NCI-H1105 (cell line): ENCODE results near the gene ACVR2B.

Experiments used
- DNase-seq: peaks from one replicate; lab custom pipeline; 2025; lab: John Stamatoyannopoulos, UW

Gene ACVR2B

DNA sequence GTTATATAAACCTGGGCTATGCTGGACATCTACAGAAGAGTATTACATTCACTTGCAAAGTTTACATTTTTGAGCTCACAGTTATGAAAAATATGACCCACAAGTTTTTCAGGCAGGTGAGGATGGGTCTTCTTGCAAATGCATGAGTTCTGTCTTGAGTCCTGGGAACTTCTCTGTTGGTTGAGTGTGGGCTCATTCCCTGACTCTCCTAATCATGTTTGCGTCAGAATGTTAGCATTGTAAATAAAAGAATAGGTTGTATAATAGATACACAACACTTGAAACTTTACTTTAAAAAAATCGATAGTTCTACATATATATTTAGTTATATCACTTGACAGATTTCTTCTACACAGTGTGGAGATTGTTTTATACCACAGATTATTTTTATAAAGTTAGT is 35.3 kb downstream of the ACVR2B start:
- no peak for DNase-seq

DNA sequence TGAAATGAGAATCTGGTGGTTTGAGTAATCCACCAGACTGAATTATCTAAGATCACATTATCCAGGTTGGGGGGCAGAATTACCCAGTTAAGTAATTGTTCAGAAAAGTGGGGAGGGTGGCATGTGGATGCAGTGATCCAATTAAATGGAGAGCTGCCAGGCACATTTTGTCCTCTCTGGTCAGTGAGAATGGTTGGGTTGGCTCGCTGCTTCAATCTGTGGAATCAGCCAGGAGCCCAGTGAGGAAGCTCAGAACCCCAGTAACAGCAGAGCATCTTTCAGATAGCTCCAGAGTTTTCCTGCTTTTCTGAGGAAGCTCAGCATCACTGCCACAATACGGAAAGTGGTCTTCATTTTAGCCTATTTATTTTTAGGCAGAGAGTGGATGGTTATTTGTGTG is 36.1 kb downstream of the ACVR2B start:
- no peak for DNase-seq

DNA sequence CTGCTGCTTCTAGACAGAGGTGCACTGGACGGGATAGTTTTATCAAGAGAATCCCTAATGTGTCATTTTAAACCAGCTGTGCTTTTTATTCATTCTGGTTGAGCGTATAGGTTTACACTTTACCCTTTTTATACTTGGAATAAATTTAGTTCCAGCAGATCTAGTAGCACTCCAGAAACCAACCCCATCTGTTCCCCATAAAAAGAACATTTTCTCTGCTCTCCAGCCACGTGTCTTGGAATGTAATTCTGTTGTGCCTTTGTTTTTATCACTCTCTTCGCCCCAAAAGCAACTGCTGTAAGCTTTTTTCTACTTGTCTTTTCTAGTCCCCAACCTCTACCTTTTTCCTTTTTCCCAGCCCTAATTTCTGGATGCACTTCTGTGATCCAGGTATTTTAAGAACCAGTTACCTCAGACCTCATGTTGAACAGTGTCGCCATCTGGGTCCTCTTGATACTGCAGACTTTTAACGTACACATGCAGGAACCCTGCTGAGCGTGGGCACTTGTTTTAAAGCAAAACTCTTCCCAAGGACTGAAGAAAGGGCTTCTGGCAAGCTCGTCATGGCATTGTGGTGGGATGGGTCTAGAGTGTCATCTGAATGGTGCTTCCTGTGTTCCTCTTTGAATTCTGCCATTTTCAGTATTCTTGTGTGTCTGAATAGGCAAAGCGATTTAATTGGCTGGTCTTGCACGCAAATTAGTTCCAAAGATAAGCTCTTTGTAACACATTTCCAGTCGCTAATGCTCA is 36.8 kb downstream of the ACVR2B start:
- DNase-seq = no peak

DNA sequence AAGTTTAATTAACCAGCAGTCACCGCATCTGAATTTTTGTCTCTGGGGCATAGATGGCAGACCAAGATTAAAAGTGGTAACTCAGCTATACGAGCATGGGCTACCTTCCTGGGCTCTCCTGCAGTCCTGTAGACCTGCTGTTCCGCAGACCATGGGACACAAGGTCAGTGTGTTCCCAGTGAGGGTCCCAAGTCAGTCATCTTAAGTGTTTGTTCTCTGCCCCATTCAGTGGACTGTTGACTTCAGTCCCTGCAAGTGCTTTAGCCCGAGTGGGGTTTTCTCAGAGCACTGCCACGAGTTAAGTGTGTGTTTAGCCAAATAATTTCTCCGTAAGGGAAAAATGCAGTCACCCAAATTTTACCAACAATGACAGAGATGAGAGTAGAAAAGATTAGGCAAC is 37.5 kb downstream of the ACVR2B start:
- DNase-seq = no peak

DNA sequence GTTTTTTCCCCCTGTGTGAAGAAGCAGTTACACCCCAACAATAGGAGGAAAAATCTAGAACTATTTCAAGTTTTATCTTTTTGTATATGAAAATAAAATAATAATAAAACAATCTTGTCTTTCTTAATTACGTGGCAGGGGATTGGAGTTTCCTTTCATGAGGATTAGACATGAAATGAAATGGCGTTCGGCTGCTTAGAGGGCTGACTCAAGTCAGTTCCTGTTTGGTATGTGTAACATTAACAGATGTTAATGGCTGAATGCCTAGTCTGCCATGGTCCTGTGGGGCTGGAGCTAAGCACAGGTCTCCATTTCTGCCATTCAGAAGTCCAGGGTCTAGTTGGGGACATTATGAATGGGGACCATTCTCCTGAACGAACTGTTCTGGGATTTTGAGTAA is 39.3 kb downstream of the ACVR2B start:
- no peak for DNase-seq

DNA sequence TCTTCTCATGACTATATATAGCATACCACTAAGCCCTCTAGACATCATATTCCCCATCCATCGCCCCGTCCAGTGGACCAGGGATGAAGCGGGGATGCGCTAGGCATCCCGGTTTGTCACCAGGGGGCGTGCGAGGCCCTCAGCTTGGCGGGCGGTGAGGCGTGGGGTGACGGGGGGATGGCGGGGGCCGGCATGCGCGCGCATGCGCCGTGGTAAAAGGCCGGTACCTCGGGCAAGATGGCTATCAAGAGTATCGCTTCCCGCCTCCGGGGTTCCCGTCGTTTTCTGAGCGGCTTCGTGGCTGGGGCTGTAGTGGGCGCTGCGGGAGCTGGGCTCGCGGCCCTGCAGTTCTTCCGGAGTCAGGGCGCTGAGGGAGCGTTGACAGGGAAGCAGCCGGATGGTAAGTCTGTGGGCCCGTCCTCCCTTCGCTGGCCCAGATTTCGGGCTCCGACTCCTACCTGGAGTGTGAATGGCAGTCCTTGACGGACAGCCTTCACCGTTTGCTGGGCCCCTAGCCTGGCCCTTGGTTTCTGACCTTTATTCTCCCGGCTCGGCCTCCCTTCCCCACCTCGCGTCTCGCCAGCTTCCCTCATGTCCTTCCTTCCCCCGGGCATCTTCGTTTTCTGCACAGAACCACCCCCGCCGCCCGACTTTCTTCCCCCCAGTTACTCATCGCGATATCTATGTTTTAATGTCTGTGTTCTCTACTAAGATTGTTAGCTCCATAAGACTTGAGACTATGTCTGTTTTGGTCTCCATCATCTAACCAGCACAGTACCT is 42.6 kb downstream of the ACVR2B start, which contains the start of gene EXOG:
Gene EXOG, plus strand, starts transcription at position 210 of the 780 bp plus-strand sequence. Its CDS starts 28 bp downstream, at position 238.
- peak; percentile 74 for DNase-seq

DNA sequence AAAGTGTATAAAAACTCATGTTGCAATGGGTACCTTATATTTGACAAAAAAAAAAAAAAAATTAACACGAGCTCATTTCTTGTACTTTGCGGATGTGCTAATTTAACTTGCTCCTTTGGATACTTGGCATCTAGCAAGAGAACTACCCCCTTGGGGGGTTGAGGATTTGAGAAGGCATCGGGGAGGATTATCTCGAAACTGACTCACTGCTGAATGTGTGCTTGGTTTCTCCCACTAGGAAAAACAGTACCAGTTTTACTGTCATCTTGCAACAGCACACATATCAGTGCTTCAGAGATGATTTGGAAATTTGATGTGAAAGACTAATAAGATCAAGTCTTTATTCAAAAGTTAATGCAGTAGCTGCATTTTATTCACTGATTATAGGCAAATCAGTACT is 43.3 kb downstream of the ACVR2B start:
- no peak for DNase-seq

DNA sequence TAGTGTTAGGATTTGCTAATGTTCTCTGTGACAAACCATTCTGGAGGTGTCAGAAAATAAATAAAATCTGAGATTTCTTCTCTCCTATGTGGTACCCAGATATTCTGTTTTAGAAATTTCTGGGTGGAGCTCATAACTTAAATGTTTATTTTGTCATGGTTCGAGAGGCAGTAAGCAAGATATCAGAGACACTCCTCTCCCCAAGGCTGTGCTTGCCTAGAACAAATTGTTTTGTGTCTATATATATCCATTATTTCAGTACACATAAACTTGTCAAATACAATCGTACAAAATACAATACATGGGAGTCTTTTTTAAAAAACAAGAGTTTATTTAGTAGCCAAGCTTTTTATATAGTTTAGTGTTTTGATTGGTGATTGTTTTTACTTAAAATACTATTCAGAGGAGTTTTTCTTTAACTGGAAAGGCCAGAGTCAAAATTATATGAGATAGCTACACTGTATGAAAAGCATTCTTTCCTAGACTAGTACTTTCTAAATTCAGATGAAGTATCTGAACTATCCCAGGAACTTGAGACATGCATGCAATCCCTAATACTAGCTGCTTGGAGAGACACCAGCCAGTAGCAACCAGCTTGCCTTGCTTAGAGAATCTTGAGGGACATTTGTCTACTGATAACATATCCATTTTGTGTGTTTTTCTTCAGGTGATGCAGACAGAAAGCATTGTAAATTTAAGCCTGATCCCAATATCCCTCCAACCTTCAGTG is 47.2 kb downstream of the ACVR2B start:
- no peak for DNase-seq

DNA sequence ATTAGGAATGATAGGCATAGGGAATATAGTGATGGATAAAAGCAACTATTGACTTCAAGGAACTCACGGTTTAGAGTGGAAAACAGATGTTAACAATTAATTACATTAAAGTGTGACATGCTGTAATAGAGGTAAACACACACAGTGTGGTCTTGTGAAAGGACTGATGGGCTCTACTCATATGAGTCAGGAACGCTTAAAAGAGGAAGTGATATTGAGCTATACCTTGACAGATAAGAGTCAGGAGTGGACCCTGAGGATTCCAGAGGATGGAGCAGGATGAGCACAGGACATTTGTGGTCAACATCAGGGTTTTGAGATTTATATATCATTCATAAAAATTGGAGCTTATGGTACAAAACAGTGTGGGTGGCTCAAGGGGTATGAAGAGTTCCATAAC is 53.4 kb downstream of the ACVR2B start:
- DNase-seq = no peak

DNA sequence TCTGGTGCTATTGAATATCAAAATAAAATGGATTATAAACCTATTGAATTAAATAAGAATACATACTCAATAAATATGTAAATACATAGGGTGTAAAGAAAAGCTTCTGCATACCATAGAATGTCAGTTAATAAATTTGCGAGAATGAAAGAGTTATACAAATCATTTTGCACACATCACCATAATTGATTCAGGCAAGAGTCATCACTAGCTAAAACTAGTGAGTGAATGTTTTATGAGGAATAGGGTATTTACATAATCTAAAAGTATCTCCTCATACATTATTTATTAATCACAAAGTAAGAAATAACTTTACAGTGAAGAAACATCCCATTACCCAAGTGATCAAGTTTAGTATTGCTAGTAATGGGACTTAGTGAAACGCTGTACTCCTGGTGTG is 56.0 kb downstream of the ACVR2B start:
- no peak for DNase-seq

DNA sequence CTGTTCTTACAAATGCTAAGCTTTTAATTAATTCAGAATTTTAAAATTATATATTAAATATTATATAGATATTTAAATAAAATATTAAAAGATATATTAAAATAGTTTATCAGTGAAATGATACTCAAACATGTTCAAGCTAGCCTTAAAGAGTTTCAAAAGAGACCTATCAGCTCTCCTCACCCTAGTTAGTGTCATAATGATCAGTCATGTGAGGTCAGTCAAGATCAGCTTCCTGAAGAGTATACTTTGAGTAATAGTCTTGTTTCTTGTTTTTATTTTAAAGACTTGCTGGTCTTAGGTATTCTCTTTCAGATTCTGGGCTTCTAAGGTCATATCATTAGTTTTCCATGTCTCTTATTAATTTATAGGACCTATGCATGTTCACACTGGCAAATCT is 56.9 kb downstream of the ACVR2B start:
- DNase-seq = no peak

DNA sequence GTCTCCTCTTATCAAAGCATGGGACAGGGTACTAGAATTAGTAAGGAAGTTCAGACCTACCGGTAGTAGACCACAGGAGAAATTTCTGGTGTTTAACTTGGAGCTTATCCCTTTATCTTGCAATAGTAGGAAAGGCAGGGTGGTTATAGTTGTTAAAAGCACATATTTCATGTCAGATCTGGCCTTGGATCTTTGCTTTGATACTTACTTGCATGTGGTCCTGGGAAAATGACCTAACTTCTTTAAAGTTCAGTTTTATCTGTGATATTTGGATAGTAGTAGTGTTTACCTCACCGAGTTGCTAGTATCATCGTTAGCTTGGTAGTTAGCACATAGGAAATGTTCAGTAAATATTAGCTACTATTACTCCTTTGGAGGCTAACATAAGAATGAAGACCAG is 57.9 kb downstream of the ACVR2B start:
- DNase-seq = no peak

DNA sequence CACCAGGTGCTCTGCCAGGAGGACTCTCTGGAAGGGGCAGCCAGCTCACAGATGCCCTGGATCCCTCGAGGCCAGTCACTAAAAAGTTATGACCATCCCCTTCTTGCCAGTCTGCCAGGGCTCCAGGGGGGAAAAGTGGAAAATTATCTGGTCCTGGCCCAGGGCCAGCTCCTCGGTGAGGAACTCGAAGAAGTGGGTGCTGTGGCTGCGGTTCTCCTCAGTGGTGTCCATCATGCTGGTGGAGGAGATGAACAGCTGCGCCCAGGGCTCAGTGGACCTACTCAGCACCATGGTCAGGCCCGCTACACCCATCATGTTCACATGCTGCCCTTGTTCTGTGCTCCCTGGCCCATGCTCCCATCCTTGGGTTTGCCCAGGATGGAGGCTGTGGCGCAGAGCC is 61.7 kb downstream of the ACVR2B start:
- DNase-seq = no peak

DNA sequence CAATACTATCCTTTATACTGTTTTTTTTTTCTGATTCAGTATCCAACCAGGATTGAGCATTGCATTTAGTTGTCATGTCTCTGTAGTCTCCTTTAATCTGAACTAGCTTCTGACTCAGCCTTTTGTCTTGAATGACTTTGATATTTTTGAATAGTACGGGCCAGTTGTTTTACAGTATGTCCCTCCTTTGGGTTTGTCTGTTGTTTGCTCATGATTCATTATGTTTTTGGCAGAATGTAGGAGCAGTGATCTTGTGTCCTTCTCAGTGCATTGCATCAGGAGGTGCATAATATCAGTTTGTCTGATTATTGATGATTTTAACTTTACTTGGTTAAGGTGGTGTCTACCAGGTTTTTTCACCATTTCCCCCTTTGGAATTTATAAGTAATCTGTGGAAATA is 63.0 kb downstream of the ACVR2B start:
- no peak for DNase-seq

DNA sequence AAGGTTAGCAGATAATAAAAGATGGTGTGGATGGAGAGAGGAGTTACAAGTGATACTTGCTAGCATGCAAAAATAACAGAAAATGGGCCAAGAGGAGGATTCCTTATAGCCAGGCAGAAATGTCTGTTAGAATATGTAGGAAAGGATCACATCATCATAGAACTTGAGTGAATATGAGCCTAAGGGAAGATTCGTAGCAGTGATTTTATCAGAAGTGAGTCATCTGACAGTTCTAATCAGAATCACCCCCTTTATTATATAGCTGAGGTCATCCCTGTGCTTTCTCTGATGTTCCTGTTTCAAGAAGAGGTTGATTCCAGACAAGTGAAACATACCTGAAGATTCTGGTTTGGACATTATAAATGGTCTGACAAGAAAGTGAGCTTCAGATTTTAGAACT is 65.3 kb downstream of the ACVR2B start:
- no peak for DNase-seq

DNA sequence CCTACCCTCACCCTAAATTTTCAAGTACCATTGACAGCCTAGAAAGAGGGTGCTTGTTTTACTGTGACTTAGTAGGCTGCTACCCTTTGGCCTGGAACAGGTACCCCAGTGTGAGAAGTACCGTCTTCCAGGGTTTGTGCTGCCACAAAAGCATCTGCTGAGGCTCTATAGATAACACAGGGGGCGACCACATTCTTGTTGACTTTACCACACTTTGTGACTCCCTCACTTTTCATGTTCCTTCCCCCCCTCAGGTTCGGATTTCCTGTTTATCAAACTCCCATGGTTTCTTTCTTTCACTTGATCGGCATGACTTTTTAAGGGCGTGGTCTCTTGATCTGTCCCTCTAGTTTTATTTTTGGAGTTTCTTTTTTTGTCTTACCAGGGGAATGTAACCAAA is 66.0 kb downstream of the ACVR2B start:
- DNase-seq = no peak

DNA sequence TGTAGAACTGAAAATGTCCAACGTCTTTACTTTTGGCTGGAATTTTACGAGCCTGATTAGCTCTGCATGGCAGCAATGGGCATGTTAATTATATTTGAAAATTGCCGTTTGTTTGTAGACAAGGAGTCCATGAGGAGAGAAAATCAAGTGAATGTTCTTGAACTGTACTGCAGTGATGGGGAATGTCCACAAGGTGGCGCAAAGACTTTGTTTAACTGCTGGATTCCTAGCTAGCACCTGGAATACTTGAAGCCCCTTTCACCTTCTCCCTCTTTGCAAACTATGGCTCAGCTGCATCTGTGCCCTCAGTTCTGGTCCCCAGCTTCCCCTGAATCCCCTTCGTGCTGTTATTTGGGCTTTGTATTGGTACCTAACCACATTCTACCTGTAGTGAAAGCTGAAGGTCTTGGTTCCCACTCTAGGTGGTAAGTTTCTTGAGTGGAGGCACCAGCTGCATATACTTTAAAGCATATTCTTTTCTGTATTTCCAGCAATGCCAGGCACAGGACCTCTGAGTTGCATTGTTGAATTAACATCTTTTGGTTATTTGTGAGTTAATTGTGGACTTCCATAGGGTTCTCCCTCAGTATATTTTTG is 67.8 kb downstream of the ACVR2B start:
- peak; percentile 28 for DNase-seq

DNA sequence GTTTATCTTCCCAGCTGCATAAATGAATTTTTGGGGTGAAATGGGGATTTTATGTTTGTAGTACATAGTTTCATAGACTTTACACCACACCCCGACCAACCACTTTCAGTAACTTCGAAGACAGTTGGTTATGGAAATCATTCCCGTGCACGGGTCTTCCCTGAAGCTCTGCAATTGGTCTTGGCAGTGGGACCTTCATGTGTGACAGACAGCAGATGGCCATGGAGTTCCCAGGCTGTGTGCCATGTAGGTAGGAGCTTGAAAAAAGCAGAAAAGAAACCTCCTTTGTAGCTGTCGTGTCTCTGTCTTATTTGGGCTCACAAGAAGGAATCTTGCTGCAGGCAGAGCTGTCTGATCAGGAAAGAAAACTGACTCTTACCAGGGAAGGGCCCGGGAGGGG is 68.3 kb downstream of the ACVR2B start:
- DNase-seq = no peak

DNA sequence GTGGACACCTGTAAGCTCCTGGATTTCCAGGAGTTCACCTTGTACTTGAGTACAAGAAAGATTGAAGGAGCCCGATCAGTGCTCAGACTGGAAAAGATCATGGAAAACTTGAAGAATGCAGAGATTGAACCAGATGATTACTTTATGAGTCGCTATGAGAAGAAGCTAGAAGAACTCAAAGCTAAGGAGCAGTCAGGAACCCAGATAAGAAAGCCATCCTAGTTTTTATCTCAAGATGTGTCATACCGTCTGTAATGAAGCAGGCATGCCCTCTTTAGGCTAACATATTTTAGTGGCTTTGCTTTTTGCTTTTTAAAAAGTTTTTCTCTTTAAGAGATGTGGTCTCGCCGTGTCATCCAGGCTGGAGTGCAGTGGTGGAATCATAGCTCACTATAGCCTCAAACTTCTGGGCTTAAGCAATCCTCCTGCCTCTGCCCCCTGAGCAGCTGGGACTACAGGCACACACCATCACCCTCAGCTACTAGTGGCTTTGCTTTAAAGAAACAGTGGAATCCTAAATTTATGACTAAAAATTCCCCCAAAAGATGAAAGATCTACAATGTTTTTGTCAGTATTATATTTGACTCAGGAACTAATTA is 70.5 kb downstream of the ACVR2B start:
- DNase-seq = no peak

DNA sequence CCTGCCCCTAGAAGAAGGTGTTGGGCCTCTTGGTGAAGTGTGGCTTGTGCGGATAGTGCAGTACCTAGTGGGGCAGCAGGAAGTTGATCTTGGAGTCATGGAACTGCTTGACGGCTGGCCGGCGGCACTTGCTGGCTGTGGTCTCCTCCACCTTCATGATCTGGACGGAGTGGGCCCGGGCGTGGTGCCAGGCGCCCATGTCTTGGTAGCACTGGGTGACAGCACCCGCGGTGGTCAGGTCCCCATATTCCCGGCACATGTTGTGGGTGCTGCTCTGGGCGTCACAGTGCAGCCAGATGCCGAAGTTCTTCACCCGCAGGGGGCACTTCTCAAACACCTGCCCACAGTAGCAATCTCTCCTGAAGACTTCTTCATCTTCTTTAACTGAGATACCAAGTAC is 73.1 kb downstream of the ACVR2B start:
- no peak for DNase-seq

DNA sequence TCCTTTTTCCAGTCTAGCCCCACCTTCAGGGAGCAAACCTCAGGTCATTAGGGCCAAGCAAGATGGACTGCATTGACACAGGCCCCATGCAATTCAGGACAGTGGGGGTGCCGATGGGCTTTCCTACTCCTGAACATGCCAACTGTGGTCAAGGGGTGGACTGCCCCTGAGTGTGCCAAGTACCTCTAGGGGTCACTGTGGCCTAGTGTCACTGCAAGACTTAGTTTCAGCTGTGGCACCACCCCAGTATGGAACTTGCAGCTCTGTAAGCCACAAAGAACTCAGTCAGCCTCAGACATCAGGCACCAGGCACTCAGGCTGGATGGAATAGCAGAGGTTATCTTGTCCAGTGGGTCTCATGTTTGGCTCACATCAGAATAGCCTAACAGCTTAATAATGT is 74.8 kb downstream of the ACVR2B start:
- no peak for DNase-seq

DNA sequence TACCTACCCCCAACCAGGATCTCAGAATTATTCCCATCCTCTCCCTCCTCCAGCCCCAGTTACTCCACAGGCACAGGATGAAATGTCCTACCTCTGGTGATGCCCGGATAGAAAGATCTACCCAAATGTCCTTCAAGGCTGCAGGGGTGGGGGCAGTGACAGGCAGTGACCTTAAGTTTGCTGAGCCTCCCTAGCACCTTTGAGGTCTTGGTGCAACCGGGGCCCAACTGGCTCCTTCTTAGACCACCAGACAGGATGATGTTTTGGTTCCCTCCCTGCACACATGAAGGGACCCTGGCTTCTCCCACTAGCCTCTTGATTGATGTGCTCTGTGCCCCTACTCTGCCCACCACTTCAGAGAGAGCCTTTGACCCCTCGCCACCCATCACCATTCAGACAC is 78.8 kb downstream of the ACVR2B start:
- no peak for DNase-seq
